ELF-1 (cell line): ENCODE measurements around the gene SPSB3.
A peak's percentile ranks its signal among the peaks of the same experiment; 100 is the strongest.

Source experiments
- DNase-seq: peaks from one replicate; pipeline ENCODE4 v3.0.0-alpha.2; 2016; ENCODE audit warnings: low read depth, low spot score

SPSB3 gene

GRCh38 chr16:1763521-1764511 lies 18.6 kb downstream of the SPSB3 start:
- peak; percentile 92 for DNase-seq

DNA sequence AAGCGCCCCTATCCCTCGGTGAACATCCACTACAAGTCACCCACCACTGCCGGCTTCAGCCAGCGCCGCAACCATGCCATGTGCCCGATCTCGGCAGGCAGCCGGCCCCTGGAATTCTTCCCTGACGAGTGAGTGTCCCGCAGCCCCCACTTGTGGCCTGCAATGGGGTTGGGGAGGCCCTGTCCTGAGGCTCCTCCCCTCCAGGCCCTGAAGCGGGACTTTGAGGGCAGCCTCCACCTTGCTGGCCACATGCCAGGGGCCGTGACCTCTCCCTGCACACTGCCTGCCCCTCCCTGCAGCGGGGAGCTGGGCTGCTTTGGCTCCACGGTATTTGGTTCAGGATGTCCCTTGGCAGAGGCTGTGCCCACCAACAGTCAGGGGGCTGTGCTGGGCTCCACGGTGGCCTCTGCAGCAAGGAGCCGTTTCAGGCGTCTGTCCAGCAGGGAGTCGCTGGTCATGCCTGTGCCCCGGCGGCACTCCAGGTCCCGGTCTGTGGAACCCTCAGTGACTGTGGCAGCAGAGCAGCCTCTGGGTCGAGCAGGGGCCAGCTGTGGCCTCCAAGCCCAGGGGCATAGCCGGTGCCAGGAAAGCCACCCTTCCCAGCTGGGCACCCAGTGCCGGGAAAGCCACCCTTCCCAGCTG lies 19.4 kb downstream of the SPSB3 start:
- no peak for DNase-seq

GRCh38 chr16:1762196-1762878 lies 20.0 kb downstream of the SPSB3 start:
- DNase-seq: no peak

DNA sequence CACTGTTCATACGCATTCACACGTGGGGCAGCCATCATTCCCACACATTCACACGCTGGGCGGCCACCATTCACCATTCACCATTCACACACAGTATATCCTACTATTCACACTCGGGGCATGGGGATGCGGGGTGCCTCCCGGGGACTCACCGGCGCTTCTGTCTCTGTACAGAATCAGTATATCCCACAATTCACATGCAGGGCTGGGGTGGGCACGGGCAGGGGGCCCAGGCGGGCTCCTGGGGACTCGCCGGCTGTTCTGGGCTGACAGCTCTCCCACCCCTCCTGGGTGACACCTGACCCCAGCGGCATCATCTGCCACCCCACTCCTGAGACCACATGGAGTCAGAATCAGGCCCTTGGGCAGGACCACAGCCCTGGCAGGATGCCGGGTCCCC lies 20.6 kb downstream of the SPSB3 start:
- DNase-seq: no peak

GRCh38 chr16:1760911-1761310 lies 21.5 kb downstream of the SPSB3 start:
- no peak for DNase-seq

DNA sequence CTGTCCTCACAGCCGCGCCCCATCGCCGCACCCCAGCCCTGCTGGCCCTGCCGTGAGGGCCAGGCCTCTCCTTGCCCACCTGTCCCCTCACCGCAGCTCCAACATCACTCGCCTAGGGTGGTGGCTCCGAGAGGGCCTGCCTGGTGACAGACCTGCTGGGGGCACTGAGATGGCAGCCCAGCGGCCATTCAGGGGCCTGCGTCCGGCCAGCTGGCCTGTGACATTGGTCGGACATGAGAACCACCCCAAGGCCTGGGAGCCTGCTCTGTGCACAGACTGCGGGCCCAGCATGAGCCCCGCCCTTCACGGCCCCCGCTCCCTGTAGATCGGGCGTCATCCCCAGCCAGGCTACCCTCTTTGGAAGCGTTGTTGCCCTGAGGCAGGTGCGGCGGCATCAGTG lies 22.9 kb downstream of the SPSB3 start:
- no peak for DNase-seq

GRCh38 chr16:1758923-1759322 lies 23.4 kb downstream of the SPSB3 start:
- no peak for DNase-seq

- no peak for DNase-seq
Observed at GRCh38 chr16:1757714-1758461, 24.5 kb downstream of the SPSB3 start.

- no peak for DNase-seq
Observed at GRCh38 chr16:1754204-1754603, 28.2 kb downstream of the SPSB3 start.

GRCh38 chr16:1752853-1753252 lies 29.5 kb downstream of the SPSB3 start:
- DNase-seq: no peak

DNA sequence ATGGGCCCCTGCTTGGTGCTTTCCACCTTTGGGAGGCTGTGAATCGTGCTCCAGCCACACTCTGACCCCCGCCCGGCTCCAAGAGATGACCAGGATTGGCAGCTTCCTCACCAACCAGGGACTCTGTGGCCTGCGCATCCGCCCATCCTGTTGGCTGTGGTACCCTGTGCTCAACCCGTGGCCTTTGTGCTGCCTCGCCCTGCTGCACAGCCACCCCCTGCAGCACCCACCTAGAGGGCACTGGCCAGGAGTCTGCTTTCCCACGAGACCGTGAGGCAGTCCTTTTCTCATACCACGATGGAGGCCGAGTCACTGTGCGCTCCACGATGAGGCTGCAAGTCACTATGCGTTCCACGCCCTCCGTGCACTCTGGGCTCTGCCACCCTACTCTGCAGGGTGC lies 30.4 kb downstream of the SPSB3 start:
- no peak for DNase-seq

GRCh38 chr16:1749152-1750117 lies 32.9 kb downstream of the SPSB3 start:
- no peak for DNase-seq

- DNase-seq: no peak
Observed at GRCh38 chr16:1747934-1748333, 34.4 kb downstream of the SPSB3 start.

DNA sequence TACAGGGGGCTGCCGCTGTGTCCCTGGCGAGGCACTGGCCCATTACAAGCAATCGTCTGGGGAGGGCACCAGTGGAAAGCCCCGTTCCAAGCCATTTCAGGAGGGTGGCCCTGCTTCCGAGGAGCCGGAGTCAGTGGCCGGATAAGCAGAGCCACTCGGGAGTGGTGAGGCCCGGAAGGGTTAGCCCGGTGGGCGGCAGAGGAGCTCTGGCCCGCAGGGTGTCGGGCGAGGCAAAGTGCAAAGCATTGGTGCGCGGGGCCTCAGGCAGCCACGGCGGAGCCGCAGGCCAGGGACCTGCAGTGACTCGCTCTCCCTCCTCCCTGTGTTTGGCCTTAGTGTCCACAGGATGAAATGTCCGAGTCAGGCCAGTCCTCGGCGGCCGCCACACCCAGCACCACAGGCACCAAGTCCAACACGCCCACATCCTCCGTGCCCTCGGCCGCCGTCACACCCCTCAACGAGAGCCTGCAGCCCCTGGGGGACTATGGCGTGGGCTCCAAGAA lies 35.6 kb downstream of the SPSB3 start:
- DNase-seq: no peak

DNA sequence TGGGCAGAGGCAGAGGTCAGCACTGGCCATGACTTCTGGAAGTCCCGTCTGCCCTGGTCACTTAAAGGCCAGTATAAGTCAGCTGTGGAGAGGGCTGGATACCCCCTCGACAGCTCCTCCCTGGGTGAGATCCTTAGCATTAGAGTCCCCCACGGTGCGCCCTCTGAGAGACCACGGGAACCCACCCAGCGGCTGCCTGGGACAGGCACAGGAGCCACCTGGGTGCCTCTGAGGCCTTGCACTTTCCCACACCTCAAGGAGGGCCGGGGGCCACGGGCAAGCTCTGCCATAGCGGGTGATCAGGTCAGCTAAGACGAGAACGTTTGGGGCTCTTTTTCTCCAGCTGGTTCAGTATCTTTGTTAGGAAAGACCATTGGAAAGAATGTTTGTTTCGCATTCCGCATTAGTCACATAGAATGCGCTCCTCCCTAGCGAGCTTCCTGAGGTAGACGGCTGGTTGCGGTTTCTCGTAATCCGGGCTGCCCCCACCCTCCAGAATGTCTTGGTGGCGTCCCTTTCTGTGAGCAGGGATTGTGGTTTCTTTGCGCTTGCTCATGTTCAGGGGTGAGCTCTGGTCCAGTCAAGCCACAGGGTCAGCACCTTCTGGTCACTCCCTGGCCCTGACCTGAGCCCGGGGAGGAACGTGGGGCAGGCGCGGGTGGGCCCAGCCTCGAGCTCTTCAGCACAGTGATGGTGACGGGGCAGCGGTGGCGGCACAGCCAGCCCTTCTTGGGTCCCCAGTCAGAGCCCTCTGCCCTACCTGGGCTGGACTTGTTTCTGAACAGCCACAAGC lies 36.3 kb downstream of the SPSB3 start:
- peak; percentile 78 for DNase-seq

DNA sequence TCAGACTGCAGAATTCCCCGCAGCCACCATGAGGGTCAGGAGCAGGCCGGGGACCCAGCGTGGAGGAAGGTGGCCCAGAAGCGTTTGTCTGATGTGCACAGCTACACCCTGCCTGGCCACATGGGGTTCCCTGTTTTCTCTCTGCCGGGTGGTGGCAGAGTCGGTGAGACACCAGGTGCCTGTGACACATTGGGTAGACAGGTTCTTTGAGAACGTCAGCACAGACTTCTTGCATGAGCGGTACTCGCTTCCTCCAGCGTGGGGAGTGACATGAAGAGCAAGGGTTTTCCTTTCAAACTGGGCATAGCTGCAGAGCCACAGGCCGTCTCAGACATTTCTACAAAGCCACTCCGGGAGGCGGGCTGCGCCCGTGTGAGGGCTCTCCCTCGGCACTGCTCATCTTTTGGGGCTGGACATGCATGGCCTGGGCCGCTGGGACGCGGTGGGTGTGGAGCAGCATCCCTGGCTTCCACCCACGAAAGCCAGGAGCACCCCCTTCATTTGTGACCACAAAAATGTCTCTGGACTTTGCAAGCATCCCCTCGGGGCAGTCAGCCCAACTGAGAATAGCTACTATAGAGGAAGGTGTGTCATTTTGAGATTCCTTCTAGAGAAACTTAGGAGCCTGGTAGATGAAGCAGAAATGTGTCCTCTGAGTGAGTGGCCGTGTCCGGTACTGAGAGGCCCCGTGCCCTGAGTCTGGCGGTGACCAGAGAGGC lies 37.0 kb downstream of the SPSB3 start:
- peak; percentile 59 for DNase-seq

DNA sequence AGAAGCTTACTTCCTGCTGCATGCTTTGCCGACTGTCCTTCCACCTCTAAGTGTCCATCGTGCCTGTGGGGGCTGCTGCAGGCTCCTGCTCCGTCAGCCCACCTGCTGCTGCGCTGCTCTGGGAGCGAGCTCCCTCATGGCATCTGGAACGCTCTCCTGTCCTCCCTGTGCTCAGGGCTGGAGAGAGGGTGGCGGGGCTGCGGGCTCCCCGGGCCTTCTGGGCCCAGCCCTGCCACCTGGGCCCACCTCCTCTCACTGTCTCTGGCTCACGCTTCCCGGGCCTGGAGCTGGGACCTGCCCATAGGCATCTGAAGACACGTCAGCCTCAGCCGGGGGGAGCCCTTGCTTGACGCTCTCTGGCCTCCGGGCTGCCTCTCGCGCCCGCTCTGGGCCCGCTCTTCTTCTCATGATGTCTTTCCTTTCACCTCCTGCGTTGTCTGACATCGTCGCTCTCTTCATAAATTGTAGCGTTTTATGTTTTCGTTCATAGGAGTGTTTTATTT lies 38.0 kb downstream of the SPSB3 start:
- peak; percentile 47 for DNase-seq
